ENCODE data around the gene SLC25A26.
"Not testable (repeated sequence)": the region's sequence is repeated elsewhere in the genome, so short reads cannot be mapped to it uniquely, and the experiment has no call there.

SLC25A26 gene

GRCh38 chr3:66414846-66415245 is 194.0 kb downstream of the SLC25A26 start:
- no peak for DNase-seq

- no peak for DNase-seq
These were observed 195.1 kb downstream of the SLC25A26 start for GRCh38 chr3:66415867-66416428.

GRCh38 chr3:66416556-66417304 is 195.9 kb downstream of the SLC25A26 start:
- DNase-seq: peak; percentile 63

- no peak for DNase-seq
These were observed 197.7 kb downstream of the SLC25A26 start for GRCh38 chr3:66418475-66418931.

GRCh38 chr3:66419036-66419435 is 198.2 kb downstream of the SLC25A26 start:
- DNase-seq: no peak

- not testable (repeated sequence) for DNase-seq
These were observed 200.3 kb downstream of the SLC25A26 start for GRCh38 chr3:66421144-66421543.

- DNase-seq: not testable (repeated sequence)
These were observed 201.1 kb downstream of the SLC25A26 start for GRCh38 chr3:66421893-66422292.

- peak; percentile 90 for DNase-seq
These were observed 203.0 kb downstream of the SLC25A26 start for GRCh38 chr3:66423791-66424190.

GRCh38 chr3:66425032-66425431 is 204.2 kb downstream of the SLC25A26 start:
- DNase-seq: no peak

- no peak for DNase-seq
These were observed 204.8 kb downstream of the SLC25A26 start for GRCh38 chr3:66425576-66426114.

- no peak for DNase-seq
These were observed 205.3 kb downstream of the SLC25A26 start for GRCh38 chr3:66426135-66426534.

GRCh38 chr3:66427352-66427751 is 206.6 kb downstream of the SLC25A26 start:
- DNase-seq: no peak

- no peak for DNase-seq
These were observed 207.2 kb downstream of the SLC25A26 start for GRCh38 chr3:66427951-66428474.
